Upper lobe of left lung (tissue), 6 donors: ENCODE measurements around the gene PRKAG2. TPM values are rescaled to one million over a fixed set of nuclear protein-coding genes. Genes with fewer than 3 reads are reported as not detected.
A peak's percentile ranks its signal among the peaks of the same experiment; 100 is the strongest.

Experiments
- ATAC-seq, 2 donors: fragments of 200-7000 bp; cut with Tn5 transposase; one replicate each; pipeline ENCODE4 v1.9.1; 2022; ENCODE audit warnings: mild to moderate bottlenecking in 2 of 2, moderate library complexity in 2 of 2; ENCODE audit not compliant: low FRiP score in 2 of 2
- DNase-seq, 2 donors: peaks; one replicate each; pipeline ENCODE4 v3.0.0-alpha.2; 2019 to 2020
- H3K27ac ChIP-seq, 4 donors: fragments of 200-600 bp; sonication (generic); one replicate each; pipeline ENCODE4 v1.5.1; 2016 to 2019
- H3K27me3 ChIP-seq, 4 donors: fragments of 200-600 bp; sonication (generic); one replicate each; pipeline ENCODE4 v1.5.1; 2017 to 2019
- H3K36me3 ChIP-seq, 4 donors: fragments of 200-600 bp; sonication (generic); one replicate each; pipeline ENCODE4 v1.5.1; 2016 to 2019
- H3K4me1 ChIP-seq, 4 donors: fragments of 200-600 bp; sonication (generic); one replicate each; pipeline ENCODE4 v1.5.1; 2018 to 2019
- H3K4me3 ChIP-seq, 4 donors: fragments of 200-600 bp; sonication (generic); one replicate each; pipeline ENCODE4 v1.5.1; 2017 to 2019; ENCODE audit warnings: mild to moderate bottlenecking in 2 of 4, moderate library complexity in 1 of 4
- H3K9me3 ChIP-seq, 4 donors: fragments of 200-600 bp; sonication (generic); one replicate each; pipeline ENCODE4 v1.5.1; 2018 to 2019
- EP300 ChIP-seq, 4 donors: sonication (generic); formaldehyde crosslinking; IDR thresholded peaks; one replicate each; pipeline ENCODE4 v1.5.1; 2017; ENCODE audit warnings: antibody characterized with exemption in 4 of 4, control low read depth in 2 of 4
- POLR2A ChIP-seq, 4 donors: fragments of 450-650 bp; IDR thresholded peaks; one replicate each; pipeline ENCODE4 v1.5.1; 2016 to 2017; ENCODE audit warnings: antibody characterized with exemption in 4 of 4, mild to moderate bottlenecking in 2 of 4
- POLR2AphosphoS5 ChIP-seq, 2 donors: sonication (generic); formaldehyde crosslinking; IDR thresholded peaks; one replicate each; pipeline ENCODE4 v1.5.1; 2017; ENCODE audit warnings: antibody characterized with exemption in 2 of 2
- WGBS, 2 donors: methylation state at CpG; one replicate each; pipeline ENCODE4 v1.1.5; 2017 to 2018; 5-methylcytosine and 5-hydroxymethylcytosine counted together
- total RNA-seq, 6 donors: library from RNA; depleted of rRNA in 4 of 6; stranded (reverse); fragments of >200 nt in 4 of 6; gene quantifications; one replicate each; pipeline versions ENCODE4 v1.1.0 to v1.2.1, GENCODE V29; 2016 to 2021
- TF ChIP-seq, protein P1 (sequence below), 6 experiments: fragments of 450-650 bp in 4 of 6; fragments of 200-600 bp in 2 of 6; sonication (generic) in 2 of 6; IDR thresholded peaks; one replicate each; pipeline ENCODE4 v1.5.1; 2016 to 2019; ENCODE audit warnings: antibody characterized with exemption in 6 of 6
- donor health status: DM: no; HTN: no; CAD: no; lungs with moderate emphysema.
- donor health status: DM: no; HTN: yes; CAD: no; lungs with severe emphysema.

Gene PRKAG2
- total RNA-seq, 6 donors from 2014 or later, result 20.6 to 68.1 (median 29.6) TPM

- DNase-seq, result no peak
- Histone ChIP-seq H3K9me3 (no peaks in the 10 kb centered on the region), H3K27me3 (no peaks in the 10 kb centered on the region), H3K36me3 (peaks cover 0 to 2% (median 0%) of the 10 kb centered on the region in 4 donors), H3K4me1 (peaks cover 6 to 22% (median 14%) of the 10 kb centered on the region in 4 donors), H3K4me3 (no peak overlapping the region), H3K27ac (no peak overlapping the region)
- WGBS, 2 donors, result 87 to 95% methylated on average over 8 to 11 of the region's 11 CpGs
- ATAC-seq, result no peak
- TF ChIP-seq, protein P1, sequence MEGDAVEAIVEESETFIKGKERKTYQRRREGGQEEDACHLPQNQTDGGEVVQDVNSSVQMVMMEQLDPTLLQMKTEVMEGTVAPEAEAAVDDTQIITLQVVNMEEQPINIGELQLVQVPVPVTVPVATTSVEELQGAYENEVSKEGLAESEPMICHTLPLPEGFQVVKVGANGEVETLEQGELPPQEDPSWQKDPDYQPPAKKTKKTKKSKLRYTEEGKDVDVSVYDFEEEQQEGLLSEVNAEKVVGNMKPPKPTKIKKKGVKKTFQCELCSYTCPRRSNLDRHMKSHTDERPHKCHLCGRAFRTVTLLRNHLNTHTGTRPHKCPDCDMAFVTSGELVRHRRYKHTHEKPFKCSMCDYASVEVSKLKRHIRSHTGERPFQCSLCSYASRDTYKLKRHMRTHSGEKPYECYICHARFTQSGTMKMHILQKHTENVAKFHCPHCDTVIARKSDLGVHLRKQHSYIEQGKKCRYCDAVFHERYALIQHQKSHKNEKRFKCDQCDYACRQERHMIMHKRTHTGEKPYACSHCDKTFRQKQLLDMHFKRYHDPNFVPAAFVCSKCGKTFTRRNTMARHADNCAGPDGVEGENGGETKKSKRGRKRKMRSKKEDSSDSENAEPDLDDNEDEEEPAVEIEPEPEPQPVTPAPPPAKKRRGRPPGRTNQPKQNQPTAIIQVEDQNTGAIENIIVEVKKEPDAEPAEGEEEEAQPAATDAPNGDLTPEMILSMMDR (IDR thresholded peaks at IDR 0.05), result peak in 2 of 6 experiments; percentile 19 to 25
- TF ChIP-seq POLR2A (IDR thresholded peaks at IDR 0.05), result no peak
These were observed 13.4 kb downstream of the PRKAG2 start for GRCh38 chr7:151863386-151864079.

DNA sequence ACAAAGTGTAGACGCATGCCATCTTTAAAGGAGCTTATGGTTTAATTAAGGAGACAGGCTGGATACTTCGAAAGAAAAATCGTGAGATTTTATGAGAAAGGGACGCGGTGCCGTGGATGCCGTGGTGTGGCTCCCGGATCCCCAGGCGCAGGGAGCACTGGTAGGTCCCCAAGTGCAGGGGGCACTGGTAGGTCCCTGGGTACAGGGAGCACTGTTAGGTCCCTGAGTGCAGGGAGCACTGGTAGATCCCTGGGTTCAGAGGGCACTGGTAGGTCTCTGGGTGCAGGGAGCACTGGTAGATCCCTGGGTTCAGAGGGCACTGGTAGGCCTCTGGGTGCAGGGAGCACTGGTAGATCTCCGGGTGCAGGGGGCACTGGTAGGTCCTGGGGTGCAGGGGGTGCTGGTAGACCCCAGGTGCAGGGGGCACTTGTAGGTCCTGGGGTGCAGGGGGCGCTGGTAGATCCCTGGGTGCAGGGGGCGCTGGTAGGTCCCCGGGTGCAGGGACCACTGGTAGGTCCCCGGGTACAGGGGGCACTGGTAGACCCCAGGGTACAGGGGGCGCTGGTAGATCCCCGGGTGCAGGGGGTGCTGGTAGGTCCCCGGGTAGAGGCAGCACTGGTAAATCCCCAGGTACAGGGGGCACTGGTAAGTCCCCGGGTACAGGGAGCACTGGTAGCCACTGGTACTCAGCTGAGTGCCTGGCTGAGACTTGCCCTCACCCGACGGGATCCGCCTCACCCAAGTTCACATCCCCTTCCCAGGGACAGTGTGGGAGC, 14.1 kb downstream of the PRKAG2 start:
- TF ChIP-seq EP300 (IDR thresholded peaks at IDR 0.05) (no peak), POLR2AphosphoS5 (IDR thresholded peaks at IDR 0.05) (no peak), POLR2A (IDR thresholded peaks at IDR 0.05) (no peak)
- TF ChIP-seq, protein P1 (IDR thresholded peaks at IDR 0.05), result no peak
- 90 to 91% methylated on average over 11 to 17 of the region's 21 CpGs for WGBS, 2 donors
- Histone ChIP-seq H3K4me3 (no peak overlapping the region), H3K27ac (no peak overlapping the region), H3K9me3 (no peaks in the 10 kb centered on the region), H3K4me1 (peaks cover 2 to 16% (median 8%) of the 10 kb centered on the region in 4 donors), H3K36me3 (peaks cover 0 to 2% (median 0%) of the 10 kb centered on the region in 4 donors), H3K27me3 (no peaks in the 10 kb centered on the region)
- ATAC-seq, result no peak
- no peak for DNase-seq

DNA sequence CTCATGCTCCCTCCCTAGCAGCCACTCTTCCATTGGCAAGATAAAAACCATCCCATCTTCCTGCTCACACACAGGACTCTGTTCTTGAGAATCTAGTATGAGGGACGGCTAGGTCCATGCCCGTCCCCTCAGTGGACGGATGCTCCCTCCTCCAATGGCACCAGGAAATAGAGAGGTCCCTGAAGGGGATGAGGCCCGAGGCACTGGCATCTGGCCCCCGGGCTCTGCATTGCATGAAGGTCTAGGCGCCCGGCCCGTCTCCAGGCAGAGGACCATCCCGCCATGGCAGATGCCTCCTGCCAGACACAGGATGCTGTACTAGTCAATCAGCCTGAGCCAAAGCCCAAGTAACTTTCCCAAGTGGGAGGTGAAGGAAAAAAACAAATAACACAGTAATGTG, 15.0 kb downstream of the PRKAG2 start:
- DNase-seq, result no peak
- TF ChIP-seq POLR2A (IDR thresholded peaks at IDR 0.05) (no peak), EP300 (IDR thresholded peaks at IDR 0.05) (no peak), POLR2AphosphoS5 (IDR thresholded peaks at IDR 0.05) (no peak)
- TF ChIP-seq, protein P1 (IDR thresholded peaks at IDR 0.05), result no peak
- no peak for ATAC-seq
- no peaks in the 10 kb centered on the region for H3K9me3 ChIP-seq
- no peaks in the 10 kb centered on the region for H3K27me3 ChIP-seq
- H3K27ac ChIP-seq, result no peak overlapping the region
- H3K4me3 ChIP-seq, result no peak overlapping the region
- H3K36me3 ChIP-seq, result peaks cover 0 to 2% (median 0%) of the 10 kb centered on the region in 4 donors
- WGBS, 2 donors, result 89 to 94% methylated on average over 2 to 9 of the region's 9 CpGs
- H3K4me1 ChIP-seq, result peaks cover 0 to 12% (median 8%) of the 10 kb centered on the region in 4 donors

GRCh38 chr7:151860771-151861170, 16.1 kb downstream of the PRKAG2 start:
- no peak for TF ChIP-seq EP300 (IDR thresholded peaks at IDR 0.05)
- TF ChIP-seq POLR2AphosphoS5 (IDR thresholded peaks at IDR 0.05), result no peak
- no peak for TF ChIP-seq POLR2A (IDR thresholded peaks at IDR 0.05)
- TF ChIP-seq, protein P1 (IDR thresholded peaks at IDR 0.05), result no peak
- no peak overlapping the region for H3K27ac ChIP-seq
- DNase-seq (no peak), ATAC-seq (no peak)
- 69 to 70% methylated on average over 3 to 5 of the region's 5 CpGs for WGBS, 2 donors
- H3K36me3 ChIP-seq, result peaks cover 0 to 2% (median 0%) of the 10 kb centered on the region in 4 donors
- H3K4me1 ChIP-seq, result peaks cover 0 to 12% (median 8%) of the 10 kb centered on the region in 4 donors
- no peak overlapping the region for H3K4me3 ChIP-seq
- no peaks in the 10 kb centered on the region for H3K9me3 ChIP-seq
- H3K27me3 ChIP-seq, result no peaks in the 10 kb centered on the region
